Endothelial cell of umbilical vein (primary cell): ENCODE measurements around the gene SLC6A2. TPM values are rescaled to one million over a fixed set of nuclear protein-coding genes. Genes with fewer than 3 reads are reported as not detected.

Experiments
- BruUV-seq: library from RNA; stranded (reverse); fragments of 400-500 nt; replicated peaks from 2 replicates; lab custom pipeline; 2021; lab: Mats Ljungman, UMichigan
- CTCF ChIA-PET: fragments of 300-600, 350-600 bp; sonication (Branson Sonifier 250); formaldehyde crosslinking; loops from one replicate; lab custom pipeline; 2021; ENCODE audit warnings: antibody characterized with exemption, inconsistent platforms; lab: Charles Lee
- POLR2A ChIA-PET: fragments of 300-600, 350-600 bp; sonication (Branson Sonifier 250); formaldehyde crosslinking; loops from one replicate; lab custom pipeline; 2021; ENCODE audit warnings: antibody characterized with exemption, inconsistent platforms; lab: Charles Lee
- DNase-seq: peaks from one replicate; pipeline ENCODE4 v3.0.0-alpha.2; 2011; ENCODE audit warnings: low read depth, low spot score
- FAIRE-seq: peaks from 2 replicates; lab custom pipeline; 2011; peaks lifted over from hg19 to GRCh38; lab: Jason Lieb, UNC
- H2AFZ ChIP-seq: 2 replicates; pipeline ENCODE4 v1.6.0; 2012; ENCODE audit warnings: low read depth, low read length, control low read depth, inconsistent platforms
- H3K27ac ChIP-seq: 2 replicates; pipeline ENCODE4 v1.5.1; 2011; ENCODE audit warnings: low read depth, mild to moderate bottlenecking, control low read depth, low read length, moderate library complexity; ENCODE audit not compliant: insufficient read depth
- H3K27me3 ChIP-seq, 2 experiments: 2 replicates each; pipeline versions ENCODE4 v1.6.0 to v1.6.1; 2011; ENCODE audit warnings: low read length in 2 of 2, mixed read lengths in 1 of 2; ENCODE audit not compliant: control insufficient read depth in 2 of 2, insufficient read depth in 2 of 2
- H3K36me3 ChIP-seq, 2 experiments: 2 replicates in 1 of 2; 3 replicates in 1 of 2; pipeline ENCODE4 v1.5.1; 2011; ENCODE audit warnings: low read length in 2 of 2, mild to moderate bottlenecking in 1 of 2, moderate library complexity in 1 of 2; ENCODE audit not compliant: control insufficient read depth in 2 of 2, insufficient read depth in 2 of 2; ENCODE audit errors: extremely low read depth in 1 of 2
- H3K4me1 ChIP-seq: 3 replicates; pipeline ENCODE4 v1.5.1; 2011; ENCODE audit warnings: mild to moderate bottlenecking, low read length; ENCODE audit not compliant: control insufficient read depth, insufficient read depth; ENCODE audit errors: extremely low read depth
- H3K4me2 ChIP-seq: 2 replicates; pipeline ENCODE4 v1.6.1; 2011; ENCODE audit warnings: low read length, control low read depth, mixed read lengths; ENCODE audit not compliant: insufficient read depth
- H3K4me3 ChIP-seq, 3 experiments: fragments of 200-600 bp in 1 of 3; sonication (generic), shearing (Covaris generic) in 1 of 3; replicated peaks in 1 of 3; 2 replicates each; pipeline ENCODE4 v1.5.1; 2011 to 2016; ENCODE audit warnings: control low read depth in 3 of 3, low read length in 3 of 3, mild to moderate bottlenecking in 2 of 3, inconsistent platforms in 1 of 3, low read depth in 1 of 3, moderate library complexity in 1 of 3; ENCODE audit not compliant: insufficient read depth in 1 of 3
- H3K79me2 ChIP-seq: 2 replicates; pipeline ENCODE4 v1.6.0; 2012; ENCODE audit warnings: low read length, inconsistent platforms; ENCODE audit not compliant: control insufficient read depth, insufficient read depth
- H3K9ac ChIP-seq: replicated peaks from 2 replicates; pipeline ENCODE3; 2011; ENCODE audit warnings: low read length, control low read depth; ENCODE audit not compliant: insufficient read depth; ENCODE audit errors: extremely low read depth
- H3K9me1 ChIP-seq: replicated peaks from 3 replicates; pipeline ENCODE4 v1.6.0; 2011; ENCODE audit warnings: mild to moderate bottlenecking, low read length; ENCODE audit not compliant: control insufficient read depth, insufficient read depth; ENCODE audit errors: extremely low read depth
- H3K9me3 ChIP-seq: replicated peaks from 2 replicates; pipeline ENCODE4 v1.5.1; 2012; ENCODE audit warnings: low read length, inconsistent platforms; ENCODE audit not compliant: control insufficient read depth, insufficient read depth
- H4K20me1 ChIP-seq: replicated peaks from 2 replicates; pipeline ENCODE3; 2011; ENCODE audit warnings: mild to moderate bottlenecking, low read length; ENCODE audit not compliant: control insufficient read depth, insufficient read depth; ENCODE audit errors: extremely low read depth
- CTCF ChIP-seq, 2 donors: IDR thresholded peaks; 1 replicate in 1 of 2; 2 replicates in 1 of 2; pipeline ENCODE4 v1.5.1; 2011; ENCODE audit warnings: low read length in 2 of 2, mild to moderate bottlenecking in 2 of 2, moderate library complexity in 2 of 2, control low read depth in 1 of 2, inconsistent platforms in 1 of 2, low read depth in 1 of 2; ENCODE audit not compliant: insufficient read depth in 1 of 2; ENCODE audit errors: extremely low read depth in 1 of 2
- EZH2 ChIP-seq: IDR thresholded peaks from 2 replicates; pipeline ENCODE4 v1.6.1; 2012; ENCODE audit warnings: borderline replicate concordance, low read depth, mild to moderate bottlenecking, moderate library complexity, low read length, inconsistent platforms; ENCODE audit not compliant: severe bottlenecking
- FOS ChIP-seq: IDR thresholded peaks from 2 replicates; pipeline ENCODE4 v1.6.1; 2011; ENCODE audit warnings: mild to moderate bottlenecking, low read length, moderate library complexity, borderline replicate concordance; ENCODE audit not compliant: insufficient read depth
- GATA2 ChIP-seq: IDR thresholded peaks from 2 replicates; pipeline ENCODE4 v1.7.0; 2011; ENCODE audit warnings: low read depth, mild to moderate bottlenecking, moderate library complexity, mixed read lengths, low read length; ENCODE audit not compliant: insufficient read length, insufficient read depth
- JUN ChIP-seq: IDR thresholded peaks from 2 replicates; pipeline ENCODE4 v1.6.1; 2011; ENCODE audit warnings: borderline replicate concordance, low read depth; ENCODE audit not compliant: insufficient read length, insufficient read depth
- MAX ChIP-seq: IDR thresholded peaks from 2 replicates; pipeline ENCODE4 v1.6.1; 2011; ENCODE audit not compliant: insufficient read depth, insufficient read length
- MYC ChIP-seq: IDR thresholded peaks from one replicate; pipeline ENCODE4 v1.6.1; 2011; ENCODE audit warnings: mild to moderate bottlenecking, low read depth, low read length
- POLR2A ChIP-seq: IDR thresholded peaks from 2 replicates; pipeline ENCODE4 v1.6.1; 2012; ENCODE audit warnings: low read depth, mild to moderate bottlenecking, control low read depth, low read length
- POLR2AphosphoS5 ChIP-seq: IDR thresholded peaks from 2 replicates; pipeline ENCODE4 v1.6.1; 2012; ENCODE audit warnings: low read depth, mild to moderate bottlenecking, control low read depth, low read length, moderate library complexity; ENCODE audit not compliant: insufficient read depth
- dilution Hi-C: fragments of 300-500 bp; cut with MboI; formaldehyde crosslinking; loops from one replicate; pipeline ENCODE4 v1.15.0; 2019; ENCODE audit warnings: low sequenced_read_pairs; ENCODE audit not compliant: extremely low pct_ligation_motif_present
- intact Hi-C: fragments of 100-400 bp; cut with micrococcal nuclease; formaldehyde crosslinking; loops from one replicate; pipeline ENCODE4 v1.10.0; 2022
- polyA plus RNA-seq, 4 experiments: library from polyadenylated mRNA; depleted of rRNA in 3 of 4; stranded (reverse) in 3 of 4; unstranded in 1 of 4; fragments of >200 nt; gene quantifications; 2 replicates each; pipeline versions ENCODE4 v1.2.1 to v1.2.3, GENCODE V29; 2011 to 2012; ENCODE audit warnings: missing spikeins in 1 of 4
- total RNA-seq: library from RNA; stranded (reverse); gene quantifications from 2 replicates; pipeline ENCODE4 v1.2.3, GENCODE V29; 2021

The SLC6A2 gene
- total and polyA plus RNA-seq, 2 donors (not counting 3 experiments of a cell fraction or from before 2014, with no cell fraction given) = not detected

GRCh38 chr16:55728797-55729196 lies 73.0 kb downstream of the SLC6A2 start:
- intact Hi-C loops (no loop called here), dilution Hi-C loops (loop anchor here (25.0 kb wide), 1 partner anchor 109 kb away; the partner anchor contains the start of gene CES1)
- Histone ChIP-seq H2AFZ (no peak overlapping the region), H3K9ac (no peak overlapping the region), H3K27me3 (no peaks in the 10 kb centered on the region), H3K4me1 (no peaks in the 10 kb centered on the region), H3K36me3 (no peaks in the 10 kb centered on the region), H3K27ac (no peak overlapping the region), H3K79me2 (no peaks in the 10 kb centered on the region), H3K4me3 (no peak overlapping the region), H3K9me1 (no peaks in the 10 kb centered on the region), H3K4me2 (no peak overlapping the region), H3K9me3 (no peaks in the 10 kb centered on the region), H4K20me1 (no peaks in the 10 kb centered on the region)
- ChIA-PET POLR2A (no interaction called here), CTCF (no interaction called here)
- BruUV-seq = no TSS peak
- TF ChIP-seq POLR2A (no peak), MYC (no peak), EZH2 (no peak), MAX (no peak), JUN (no peak), POLR2AphosphoS5 (no peak), FOS (no peak), CTCF (IDR thresholded peaks at IDR 0.05; ENCODE audit: extremely low read depth in 1 of 2, insufficient read depth in 1 of 2, low read depth in 1 of 2, low read length in 2 of 2) (no peak), GATA2 (no peak)
- DNase-seq = no peak
- FAIRE-seq = no peak
